IPS-15b (cell line): ENCODE results near the gene CDKN2B.

Experiments
- H3K27me3 ChIP-seq: one replicate; pipeline ENCODE4 v1.6.1; 2013; ENCODE audit warnings: low read length; ENCODE audit not compliant: control insufficient read depth, insufficient read depth
- H3K36me3 ChIP-seq: one replicate; pipeline ENCODE4 v1.6.1; 2013; ENCODE audit warnings: low read length; ENCODE audit not compliant: control insufficient read depth, insufficient read depth
- H3K4me1 ChIP-seq: one replicate; pipeline ENCODE4 v1.6.1; 2013; ENCODE audit warnings: mild to moderate bottlenecking, low read length; ENCODE audit not compliant: control insufficient read depth, insufficient read depth
- H3K4me3 ChIP-seq: one replicate; pipeline ENCODE4 v1.5.1; 2013; ENCODE audit warnings: low read depth, low read length
- H3K9ac ChIP-seq: one replicate; pipeline ENCODE4 v1.6.1; 2013; ENCODE audit warnings: low read depth, mild to moderate bottlenecking, low read length
- H3K9me3 ChIP-seq: one replicate; pipeline ENCODE4 v1.6.1; 2013; ENCODE audit warnings: mild to moderate bottlenecking, low read length; ENCODE audit not compliant: control insufficient read depth, insufficient read depth

CDKN2B gene

DNA sequence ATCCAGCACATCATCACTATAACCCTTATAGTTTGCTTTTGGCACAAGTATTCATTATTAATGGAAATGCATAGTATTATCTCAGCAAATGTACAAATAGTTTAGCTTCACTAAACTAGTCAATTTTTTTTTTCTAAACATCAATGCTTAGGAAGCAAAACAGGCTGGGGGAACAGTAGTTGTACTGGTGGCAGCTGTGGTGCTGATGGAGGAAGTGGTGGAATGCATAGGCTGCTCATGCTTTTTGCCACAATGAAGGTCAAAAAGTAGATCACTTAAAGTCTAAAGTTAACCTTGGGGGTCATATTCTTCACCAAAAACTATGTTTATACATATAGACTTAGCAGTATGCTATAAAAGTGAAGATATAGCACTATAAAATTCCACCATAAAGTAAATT lies 36.3 kb upstream of the CDKN2B start:
- H3K36me3 ChIP-seq: no peaks in the 10 kb centered on the region

DNA sequence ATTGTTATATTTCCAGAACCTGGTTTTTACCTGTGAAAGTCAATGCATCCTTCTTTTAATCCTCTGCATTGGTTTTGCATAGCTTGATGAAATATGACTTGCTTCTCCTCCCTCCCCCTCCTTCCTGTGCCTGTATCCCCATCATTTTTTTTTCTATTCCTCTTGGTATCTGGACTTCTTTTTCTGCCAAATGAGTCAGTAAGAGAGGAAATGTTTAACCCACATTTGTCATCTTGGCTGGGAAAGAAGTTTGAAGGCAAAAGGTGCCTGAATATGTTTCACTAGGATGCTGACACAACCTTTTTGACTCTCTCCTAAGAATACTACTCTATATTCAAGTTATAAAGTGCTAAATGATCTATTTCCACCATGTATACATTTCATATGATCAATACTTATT lies 35.5 kb upstream of the CDKN2B start:
- H3K4me3 ChIP-seq: no peak overlapping the region
- H3K4me1 ChIP-seq: no peaks in the 10 kb centered on the region
- no peak overlapping the region for H3K9ac ChIP-seq
- no peaks in the 10 kb centered on the region for H3K9me3 ChIP-seq
- H3K36me3 ChIP-seq: no peaks in the 10 kb centered on the region
- H3K27me3 ChIP-seq: no peaks in the 10 kb centered on the region

More for the DNA sequence above, 36.3 kb upstream of the CDKN2B start:
- Histone ChIP-seq H3K27me3 (no peaks in the 10 kb centered on the region), H3K9me3 (no peaks in the 10 kb centered on the region), H3K4me1 (no peaks in the 10 kb centered on the region), H3K4me3 (no peak overlapping the region), H3K9ac (no peak overlapping the region)

DNA sequence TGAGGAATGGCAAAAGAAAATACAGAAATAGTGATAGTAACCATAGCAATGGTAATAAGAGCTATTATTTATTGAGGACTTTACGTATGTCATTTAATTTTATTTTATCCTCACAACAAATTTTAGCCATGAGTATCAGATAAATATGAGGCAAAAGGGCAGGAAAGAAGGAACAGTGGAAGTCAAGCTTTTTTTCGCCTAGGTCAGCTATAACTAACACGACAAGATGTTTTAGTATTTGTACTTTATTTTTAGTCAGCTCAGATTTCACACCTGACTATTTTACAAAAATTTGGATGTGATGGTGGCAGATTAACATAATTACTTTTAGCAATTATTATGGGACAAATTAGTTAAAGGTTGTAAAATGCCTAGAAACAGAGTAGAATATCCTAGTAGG lies 34.8 kb upstream of the CDKN2B start:
- Histone ChIP-seq H3K9me3 (no peaks in the 10 kb centered on the region), H3K9ac (no peak overlapping the region), H3K4me1 (no peaks in the 10 kb centered on the region), H3K4me3 (no peak overlapping the region), H3K27me3 (no peaks in the 10 kb centered on the region), H3K36me3 (no peaks in the 10 kb centered on the region)

DNA sequence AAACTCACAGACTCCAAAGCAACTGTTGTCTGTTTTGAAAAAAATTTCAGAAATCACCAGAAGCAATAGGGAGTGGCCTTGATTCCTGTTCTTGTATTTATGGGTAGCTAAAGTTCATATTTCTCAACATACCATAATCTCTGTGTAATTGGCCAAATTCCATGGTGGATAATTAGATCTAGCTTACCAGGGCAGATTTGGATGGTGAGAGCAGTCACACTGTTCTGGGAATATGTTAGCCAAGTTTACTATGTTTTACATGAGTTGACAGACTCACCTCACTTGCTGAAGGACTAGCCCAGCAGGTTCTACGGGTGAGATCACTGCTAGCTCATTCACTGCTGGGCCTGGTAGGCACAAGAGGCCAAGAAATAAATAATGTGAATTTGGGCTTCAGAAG lies 32.7 kb upstream of the CDKN2B start:
- Histone ChIP-seq H3K9me3 (no peaks in the 10 kb centered on the region), H3K4me3 (no peak overlapping the region), H3K4me1 (no peaks in the 10 kb centered on the region), H3K36me3 (no peaks in the 10 kb centered on the region), H3K27me3 (no peaks in the 10 kb centered on the region), H3K9ac (no peak overlapping the region)

DNA sequence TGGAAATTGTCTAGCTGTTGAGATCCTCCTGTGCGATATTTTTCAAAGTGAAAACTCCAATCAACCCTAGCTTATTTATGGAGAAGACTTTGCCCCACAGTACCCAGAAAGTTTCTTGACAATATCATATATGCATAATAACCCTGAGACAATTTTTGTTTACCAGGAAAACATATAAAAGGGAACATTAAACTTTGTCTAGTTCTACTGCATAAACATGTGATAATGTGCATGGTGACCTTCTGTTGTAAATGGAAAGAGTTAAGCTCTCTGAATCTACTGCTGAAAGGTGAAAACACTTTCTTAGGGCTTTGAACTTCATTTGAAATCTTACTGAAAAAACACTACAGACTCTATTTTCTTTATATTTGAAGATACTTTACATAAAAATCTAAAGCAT lies 32.2 kb upstream of the CDKN2B start:
- Histone ChIP-seq H3K4me1 (no peaks in the 10 kb centered on the region), H3K4me3 (no peak overlapping the region)

DNA sequence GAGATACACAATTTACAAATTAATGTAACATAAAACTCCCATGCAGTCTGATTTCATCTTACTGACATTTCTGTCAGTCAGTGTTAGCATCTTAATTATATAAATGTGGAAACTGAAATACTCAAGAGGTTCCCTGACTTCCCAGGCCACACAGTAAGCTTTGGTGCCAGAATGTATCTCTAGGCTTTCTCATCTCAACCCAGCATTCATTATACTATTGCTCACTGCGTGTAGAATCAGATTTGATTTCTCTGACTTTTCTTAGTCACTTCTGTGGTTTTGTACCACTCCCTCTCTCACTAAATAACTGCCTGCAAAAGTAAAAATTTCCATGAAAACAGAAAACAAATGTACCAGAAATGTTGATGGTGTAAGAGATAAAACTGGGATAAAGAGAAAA lies 31.7 kb upstream of the CDKN2B start:
- no peaks in the 10 kb centered on the region for H3K9me3 ChIP-seq
- no peaks in the 10 kb centered on the region for H3K36me3 ChIP-seq
- no peak overlapping the region for H3K9ac ChIP-seq
- no peak overlapping the region for H3K4me3 ChIP-seq
- H3K27me3 ChIP-seq: no peaks in the 10 kb centered on the region
- no peaks in the 10 kb centered on the region for H3K4me1 ChIP-seq

More for the DNA sequence above, 32.2 kb upstream of the CDKN2B start:
- H3K9me3 ChIP-seq: no peaks in the 10 kb centered on the region
- no peaks in the 10 kb centered on the region for H3K27me3 ChIP-seq
- H3K36me3 ChIP-seq: no peaks in the 10 kb centered on the region
- H3K9ac ChIP-seq: no peak overlapping the region

DNA sequence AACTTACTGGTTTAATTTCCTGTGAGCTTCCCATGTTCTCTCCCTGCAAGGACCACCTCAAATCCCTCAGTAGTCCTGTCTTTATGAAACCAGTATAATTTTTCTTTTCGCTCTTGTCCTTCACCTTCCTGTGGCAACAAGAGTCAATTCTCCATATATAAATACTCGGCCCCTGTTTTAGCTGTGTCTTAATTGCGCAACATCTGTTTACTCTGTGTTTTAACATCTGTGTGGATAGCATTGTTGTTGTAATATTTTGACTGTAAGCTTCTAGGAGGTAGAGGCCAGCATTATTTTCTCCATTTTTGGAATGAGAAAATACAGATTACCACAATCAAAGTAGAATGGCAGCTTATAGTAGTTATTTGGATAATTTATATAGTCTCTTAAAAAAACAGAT lies 30.2 kb upstream of the CDKN2B start:
- H3K9me3 ChIP-seq: no peaks in the 10 kb centered on the region
- H3K4me3 ChIP-seq: no peak overlapping the region
- H3K36me3 ChIP-seq: no peaks in the 10 kb centered on the region
- H3K9ac ChIP-seq: no peak overlapping the region
- no peaks in the 10 kb centered on the region for H3K27me3 ChIP-seq
- H3K4me1 ChIP-seq: no peaks in the 10 kb centered on the region

DNA sequence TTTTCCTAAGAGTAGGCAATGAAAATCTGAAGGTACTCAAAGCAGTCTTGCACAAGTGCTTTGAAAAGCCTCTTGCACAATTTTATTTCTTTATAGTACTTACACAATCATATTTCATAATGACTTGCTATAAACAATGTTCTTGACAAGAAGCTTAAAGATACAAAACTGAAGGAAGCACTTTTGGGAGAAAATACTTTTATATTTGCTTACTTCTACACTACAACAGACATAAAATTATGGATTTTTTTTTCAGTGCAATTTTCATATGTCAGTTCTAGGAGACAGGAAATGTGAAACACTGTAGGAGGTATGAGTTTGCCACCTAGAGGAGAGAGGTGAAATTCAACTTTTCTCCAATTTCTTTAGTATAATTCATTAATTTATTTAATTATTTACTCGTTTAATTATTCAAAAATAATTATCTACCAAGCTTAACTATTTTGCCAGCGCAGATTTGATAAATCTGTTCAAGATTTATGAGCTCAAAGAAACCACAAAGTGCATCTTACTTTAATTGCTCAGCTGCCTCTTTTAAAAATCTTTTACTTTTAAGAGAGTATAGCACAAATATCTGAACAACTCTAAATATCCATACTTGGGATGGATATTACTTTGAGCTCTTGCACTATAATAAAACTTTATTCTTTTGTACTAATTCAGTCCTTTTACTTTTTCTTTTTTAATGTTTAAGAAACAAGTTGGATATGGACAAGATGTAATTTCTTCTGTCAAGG lies 29.0 kb upstream of the CDKN2B start:
- H3K4me1 ChIP-seq: no peaks in the 10 kb centered on the region

DNA sequence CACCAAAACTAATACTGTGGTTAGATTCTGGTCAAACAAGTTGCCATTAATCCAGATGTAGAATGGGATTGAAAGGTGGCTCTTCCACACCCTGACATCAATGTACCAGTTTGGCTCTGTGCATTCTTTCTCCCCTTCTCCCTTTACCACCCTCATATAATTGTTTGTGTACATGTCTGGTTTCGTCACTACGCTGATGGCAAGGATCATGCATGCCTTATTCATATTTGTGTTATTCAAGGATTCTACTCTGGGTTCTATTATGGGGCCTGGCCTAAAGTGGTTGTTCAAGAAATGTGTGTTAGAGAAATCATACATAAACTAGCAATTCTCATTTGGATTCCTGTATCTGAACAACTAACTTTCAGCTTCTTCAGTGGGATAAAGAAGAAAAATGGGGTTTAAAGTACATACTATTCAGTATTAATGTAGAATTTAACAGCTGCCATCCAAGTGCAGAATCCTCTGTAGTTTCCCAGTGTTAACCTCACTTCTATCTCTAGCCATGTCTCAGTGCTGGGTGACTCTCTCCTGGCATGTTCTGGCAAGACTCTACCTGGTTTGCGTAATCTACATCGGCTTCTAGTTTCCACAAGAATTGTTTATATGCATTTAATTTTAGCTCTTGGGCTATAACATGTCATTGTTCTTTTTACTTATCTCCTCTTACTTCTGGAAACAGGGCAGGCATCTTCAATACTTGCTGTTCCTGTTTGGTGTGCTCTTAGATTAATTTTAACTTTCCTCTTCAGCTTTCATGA lies 27.9 kb upstream of the CDKN2B start:
- H3K27me3 ChIP-seq: no peaks in the 10 kb centered on the region
- H3K9ac ChIP-seq: no peak overlapping the region
- H3K9me3 ChIP-seq: no peaks in the 10 kb centered on the region
- no peak overlapping the region for H3K4me3 ChIP-seq
- H3K36me3 ChIP-seq: no peaks in the 10 kb centered on the region
- H3K4me1 ChIP-seq: no peaks in the 10 kb centered on the region

More for the DNA sequence above, 29.0 kb upstream of the CDKN2B start:
- H3K9me3 ChIP-seq: no peaks in the 10 kb centered on the region
- H3K27me3 ChIP-seq: no peaks in the 10 kb centered on the region
- no peaks in the 10 kb centered on the region for H3K36me3 ChIP-seq
- H3K4me3 ChIP-seq: no peak overlapping the region
- no peak overlapping the region for H3K9ac ChIP-seq

DNA sequence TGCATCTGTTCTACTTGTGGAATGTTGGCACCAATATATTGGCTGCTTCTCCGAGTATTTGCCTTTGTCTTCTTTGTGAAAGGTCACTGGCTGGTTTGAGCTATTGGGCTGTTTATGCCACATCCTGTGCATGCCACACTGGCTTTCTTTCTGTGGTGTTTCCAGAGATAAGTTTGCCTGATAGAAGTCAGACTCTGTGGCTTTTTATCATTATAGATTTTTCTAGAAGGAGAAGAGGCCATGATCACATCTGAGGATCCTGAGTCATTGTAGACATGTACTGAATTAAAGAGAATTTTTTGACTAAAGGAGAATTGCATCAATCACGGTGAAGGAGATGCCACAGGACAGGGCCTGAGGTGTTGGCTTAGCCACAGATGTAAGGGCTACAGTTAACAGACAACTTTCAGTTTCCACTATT lies 26.5 kb upstream of the CDKN2B start:
- H3K4me1 ChIP-seq: no peaks in the 10 kb centered on the region
- no peaks in the 10 kb centered on the region for H3K27me3 ChIP-seq
- H3K36me3 ChIP-seq: no peaks in the 10 kb centered on the region
- H3K9ac ChIP-seq: no peak overlapping the region
- H3K4me3 ChIP-seq: no peak overlapping the region
- H3K9me3 ChIP-seq: no peaks in the 10 kb centered on the region

DNA sequence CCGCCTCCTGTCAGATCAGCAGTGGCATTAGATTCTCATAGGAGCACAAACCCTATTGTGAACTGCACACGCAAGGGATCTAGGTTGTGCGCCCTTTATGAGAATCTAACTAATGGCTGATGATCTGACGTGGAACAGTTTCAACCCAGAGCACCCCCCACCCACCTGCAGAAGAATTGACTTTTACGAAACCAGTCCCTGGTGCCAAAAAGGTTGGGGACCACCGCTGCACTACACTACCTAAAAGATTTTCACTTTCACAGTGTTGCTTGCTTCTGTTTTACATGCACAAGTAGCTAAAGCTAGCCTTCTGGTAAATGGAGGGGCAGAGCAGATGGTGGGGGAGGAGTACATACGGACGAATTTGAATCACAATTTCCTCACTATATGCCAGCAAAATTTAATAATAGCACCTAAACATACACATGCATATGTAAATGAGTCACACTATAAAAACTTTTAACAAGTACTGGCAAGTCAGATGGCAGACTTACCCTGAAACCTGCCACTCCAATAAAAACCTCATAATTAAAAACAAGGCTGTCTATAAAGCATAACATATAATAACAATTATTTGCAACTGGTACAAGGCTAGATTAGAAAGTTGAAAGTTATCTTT lies 24.0 kb upstream of the CDKN2B start:
- Histone ChIP-seq H3K9me3 (no peaks in the 10 kb centered on the region), H3K4me1 (no peaks in the 10 kb centered on the region), H3K9ac (no peak overlapping the region), H3K4me3 (no peak overlapping the region), H3K27me3 (no peaks in the 10 kb centered on the region), H3K36me3 (no peaks in the 10 kb centered on the region)
